Measurements from ENCODE around the gene DEFB128. TPM values are rescaled to one million over a fixed set of nuclear protein-coding genes. Genes with fewer than 3 reads are reported as not detected.

The DEFB128 gene
- polyA plus RNA-seq, 1 donor: not detected

GRCh38 chr20:152131-152530, 37.4 kb downstream of the DEFB128 start:
- no peak for DNase-seq

GRCh38 chr20:145877-146276, 43.6 kb downstream of the DEFB128 start:
- no peak for DNase-seq

- DNase-seq: no peak
These were observed 47.2 kb downstream of the DEFB128 start, which contains the start of gene DEFB126 for GRCh38 chr20:142290-142689. Gene DEFB126 (plus strand): TSS chr20:142590. CDS start chr20:142629, 39 bp downstream.

Other genes with a start within 250 kb of the DEFB128 start
- not detected for gene DEFB125, start 102.0 kb downstream of the DEFB128 start, polyA plus RNA-seq (ENCODE audit: insufficient read length)
- gene DEFB126, start 47.1 kb downstream of the DEFB128 start, polyA plus RNA-seq (ENCODE audit: insufficient read length): not detected
- gene DEFB127, start 32.3 kb downstream of the DEFB128 start, polyA plus RNA-seq (ENCODE audit: insufficient read length): not detected
- not detected for gene DEFB129, start 37.5 kb upstream of the DEFB128 start, polyA plus RNA-seq (ENCODE audit: insufficient read length)
- not detected for gene DEFB132, start 68.0 kb upstream of the DEFB128 start, polyA plus RNA-seq (ENCODE audit: insufficient read length)
- gene C20orf96, start 101.0 kb upstream of the DEFB128 start, polyA plus RNA-seq (ENCODE audit: insufficient read length): 11.1 TPM
- gene ZCCHC3, start 107.9 kb upstream of the DEFB128 start, polyA plus RNA-seq (ENCODE audit: insufficient read length): 30.1 TPM
- gene SOX12, start 135.8 kb upstream of the DEFB128 start, polyA plus RNA-seq (ENCODE audit: insufficient read length): 29.8 TPM
- gene NRSN2, start 157.4 kb upstream of the DEFB128 start, polyA plus RNA-seq (ENCODE audit: insufficient read length): 28.4 TPM
- 3.3 TPM for gene TRIB3, start 191.0 kb upstream of the DEFB128 start, polyA plus RNA-seq (ENCODE audit: insufficient read length)
- gene RBCK1, start 218.6 kb upstream of the DEFB128 start, polyA plus RNA-seq (ENCODE audit: insufficient read length): 55.3 TPM

All from hindlimb muscle (tissue), 1 donor.